HCT116 (cell line): ENCODE measurements around the gene MANSC4. TPM values are rescaled to one million over a fixed set of nuclear protein-coding genes. Genes with fewer than 3 reads are reported as not detected.
A peak's percentile ranks its signal among the peaks of the same experiment; 100 is the strongest.

ENCODE experiments used
- ATAC-seq: fragments of 200-7000 bp; cut with Tn5 transposase; 2 replicates; pipeline ENCODE4 v1.9.1; 2020; ENCODE audit warnings: mild to moderate bottlenecking, moderate library complexity
- BruUV-seq: library from RNA; stranded (reverse); fragments of 400-500 nt; replicated peaks from 2 replicates; lab custom pipeline; 2021; lab: Mats Ljungman, UMichigan
- CTCF ChIA-PET: fragments of 300-600 bp; sonication (Branson Sonifier 250); formaldehyde crosslinking; loops from one replicate; lab custom pipeline; 2021; ENCODE audit warnings: antibody characterized with exemption; lab: Charles Lee
- POLR2A ChIA-PET: fragments of 300-600, 350-600 bp; sonication (Branson Sonifier 250); formaldehyde crosslinking; loops from one replicate; lab custom pipeline; 2021; ENCODE audit warnings: antibody characterized with exemption; lab: Charles Lee
- RAD21 ChIA-PET, 2 experiments: fragments of 300-600 bp; sonication (Branson Sonifier 250); formaldehyde crosslinking; loops; one replicate each; lab custom pipeline; 2023; ENCODE audit warnings: low total read pairs in 2 of 2; ENCODE audit not compliant: uncharacterized antibody in 2 of 2, unreplicated experiment in 2 of 2, low non-redundant PET in 1 of 2; lab: Charles Lee
- DNase-seq: peaks from one replicate; pipeline ENCODE4 v3.0.0-alpha.2; 2010; ENCODE audit warnings: low read depth, low spot score
- H2AFZ ChIP-seq: fragments of 200-600 bp; shearing (Covaris generic), sonication (generic); 2 replicates; pipeline ENCODE4 v1.6.1; 2017; ENCODE audit warnings: low read depth, mixed run types, mixed read lengths, antibody characterized with exemption, low read length; ENCODE audit not compliant: poor library complexity, severe bottlenecking
- H3K27ac ChIP-seq: 2 replicates; pipeline ENCODE4 v1.5.1; 2012; ENCODE audit warnings: low read depth, low read length
- H3K27me3 ChIP-seq: fragments of 200-600 bp; sonication (generic); 2 replicates; pipeline ENCODE4 v1.6.1; 2016; ENCODE audit warnings: mixed run types, low read length, mixed read lengths; ENCODE audit not compliant: insufficient read depth
- H3K36me3 ChIP-seq, 2 experiments: fragments of 200-500 bp in 1 of 2; fragments of 200-600 bp in 1 of 2; sonication (Bioruptor generic) in 1 of 2; sonication (generic) in 1 of 2; 2 replicates each; pipeline versions ENCODE4 v1.5.1 to v1.6.1; 2014 to 2016; ENCODE audit warnings: low read length in 2 of 2, inconsistent platforms in 1 of 2, mixed read lengths in 1 of 2, mixed run types in 1 of 2; ENCODE audit not compliant: insufficient read depth in 2 of 2, control insufficient read depth in 1 of 2
- H3K4me1 ChIP-seq, 2 experiments: fragments of 200-600 bp in 1 of 2; sonication (generic) in 1 of 2; 2 replicates each; pipeline versions ENCODE4 v1.5.1 to v1.6.1; 2012 to 2017; ENCODE audit warnings: low read length in 2 of 2, inconsistent platforms in 1 of 2, mild to moderate bottlenecking in 1 of 2, mixed read lengths in 1 of 2, mixed run types in 1 of 2, moderate library complexity in 1 of 2; ENCODE audit not compliant: insufficient read depth in 2 of 2, control insufficient read depth in 1 of 2
- H3K4me2 ChIP-seq: fragments of 200-600 bp; sonication (generic); 2 replicates; pipeline ENCODE4 v1.6.1; 2017; ENCODE audit warnings: mixed run types, low read length, mixed read lengths
- H3K4me3 ChIP-seq, 2 experiments: fragments of 200-600 bp in 1 of 2; sonication (generic) in 1 of 2; replicated peaks in 1 of 2; 2 replicates each; pipeline ENCODE4 v1.5.1; 2011 to 2016; ENCODE audit warnings: low read length in 2 of 2, control low read depth in 1 of 2, low read depth in 1 of 2, mild to moderate bottlenecking in 1 of 2, mixed read lengths in 1 of 2, mixed run types in 1 of 2
- H3K79me2 ChIP-seq: fragments of 200-600 bp; sonication (generic); 2 replicates; pipeline ENCODE4 v1.6.1; 2017; ENCODE audit warnings: mild to moderate bottlenecking, mixed run types, low read length, moderate library complexity, mixed read lengths; ENCODE audit not compliant: insufficient read depth
- H3K9ac ChIP-seq: fragments of 200-600 bp; sonication (generic); 2 replicates; pipeline ENCODE4 v1.6.1; 2016; ENCODE audit warnings: low read length, mixed read lengths
- H3K9me2 ChIP-seq: fragments of 200-600 bp; sonication (generic), shearing (Covaris generic); 2 replicates; pipeline ENCODE4 v1.6.1; 2017; ENCODE audit warnings: mixed run types, mild to moderate bottlenecking, moderate library complexity; ENCODE audit not compliant: insufficient read depth
- H3K9me3 ChIP-seq, 2 experiments: fragments of 200-500 bp in 1 of 2; fragments of 200-600 bp in 1 of 2; sonication (Bioruptor generic) in 1 of 2; sonication (generic) in 1 of 2; 2 replicates each; pipeline ENCODE4 v1.6.1; 2014 to 2017; ENCODE audit warnings: low read length in 2 of 2, mixed read lengths in 2 of 2, inconsistent platforms in 1 of 2, low read depth in 1 of 2, mild to moderate bottlenecking in 1 of 2, mixed run types in 1 of 2, moderate library complexity in 1 of 2; ENCODE audit not compliant: control insufficient read depth in 1 of 2, insufficient read depth in 1 of 2
- H4K20me1 ChIP-seq: fragments of 200-600 bp; sonication (generic), shearing (Covaris generic); 2 replicates; pipeline ENCODE4 v1.6.1; 2017; ENCODE audit warnings: mixed run types, mild to moderate bottlenecking, moderate library complexity; ENCODE audit not compliant: insufficient read depth
- CBX3 ChIP-seq: IDR thresholded peaks from 2 replicates; pipeline ENCODE4 v1.6.1; 2012; ENCODE audit warnings: low read depth
- ELF1 ChIP-seq: IDR thresholded peaks from 2 replicates; pipeline ENCODE4 v1.6.1; 2012; ENCODE audit warnings: low read depth, borderline replicate concordance
- EZH2 ChIP-seq: fragments of 200-600 bp; sonication (generic); IDR thresholded peaks from 2 replicates; pipeline ENCODE4 v1.6.1; 2017; ENCODE audit warnings: antibody characterized with exemption, mixed run types
- EZH2phosphoT487 ChIP-seq: fragments of 200-600 bp; IDR thresholded peaks from 2 replicates; pipeline ENCODE4 v1.6.1; 2018; ENCODE audit warnings: antibody characterized with exemption, borderline replicate concordance
- FOSL1 ChIP-seq: IDR thresholded peaks from 2 replicates; pipeline ENCODE4 v1.6.1; 2012; ENCODE audit warnings: low read depth
- JUND ChIP-seq: IDR thresholded peaks from 2 replicates; pipeline ENCODE4 v1.6.1; 2012
- POLR2A ChIP-seq: IDR thresholded peaks from 2 replicates; pipeline ENCODE4 v1.7.0; 2011; ENCODE audit warnings: borderline replicate concordance; ENCODE audit not compliant: insufficient read depth, insufficient read length; ENCODE audit errors: extremely low read depth
- POLR2AphosphoS5 ChIP-seq: IDR thresholded peaks from 2 replicates; pipeline ENCODE4 v1.6.1; 2011; ENCODE audit warnings: mild to moderate bottlenecking, low read depth, low read length, moderate library complexity
- SP1 ChIP-seq: IDR thresholded peaks from 2 replicates; pipeline ENCODE4 v1.6.1; 2012; ENCODE audit warnings: low read depth
- SRF ChIP-seq: IDR thresholded peaks from 2 replicates; pipeline ENCODE4 v1.6.1; 2012; ENCODE audit warnings: low read depth
- TCF7L2 ChIP-seq: IDR thresholded peaks from 2 replicates; pipeline ENCODE4 v1.7.0; 2011; ENCODE audit warnings: borderline replicate concordance, inconsistent platforms; ENCODE audit not compliant: insufficient read depth, insufficient read length; ENCODE audit errors: extremely low read depth
- intact Hi-C: fragments of 100-400 bp; cut with micrococcal nuclease; formaldehyde crosslinking; loops from 2 replicates; pipeline ENCODE4 v1.10.0; 2022
- total RNA-seq: library from RNA; stranded (reverse); gene quantifications from one replicate; pipeline ENCODE4 v1.2.1, GENCODE V29; 2021; ENCODE audit not compliant: unreplicated experiment
- TF ChIP-seq, protein P1 (sequence below): IDR thresholded peaks from 2 replicates; pipeline ENCODE4 v1.6.1; 2012; ENCODE audit warnings: low read depth
- TF ChIP-seq, protein P2 (sequence below): IDR thresholded peaks from 2 replicates; pipeline ENCODE4 v1.6.1; 2011; ENCODE audit warnings: mild to moderate bottlenecking, low read length, moderate library complexity; ENCODE audit not compliant: insufficient replicate concordance; ENCODE audit errors: extremely low read depth
- TF ChIP-seq, protein P3 (sequence below), 3 experiments: fragments of 200-600 bp in 1 of 3; sonication (generic) in 1 of 3; IDR thresholded peaks in 2 of 3; conservative IDR thresholded peaks in 1 of 3; 2 replicates each; pipeline ENCODE4 v1.5.1; 2012 to 2017; ENCODE audit warnings: low read depth in 2 of 3, low read length in 2 of 3, antibody characterized with exemption in 1 of 3, borderline replicate concordance in 1 of 3, control low read depth in 1 of 3, mild to moderate bottlenecking in 1 of 3, mixed read lengths in 1 of 3, mixed run types in 1 of 3, moderate library complexity in 1 of 3; ENCODE audit not compliant: insufficient read depth in 1 of 3

MANSC4 gene
- total RNA-seq, 1 experiment from 2014 or later: not detected

DNA sequence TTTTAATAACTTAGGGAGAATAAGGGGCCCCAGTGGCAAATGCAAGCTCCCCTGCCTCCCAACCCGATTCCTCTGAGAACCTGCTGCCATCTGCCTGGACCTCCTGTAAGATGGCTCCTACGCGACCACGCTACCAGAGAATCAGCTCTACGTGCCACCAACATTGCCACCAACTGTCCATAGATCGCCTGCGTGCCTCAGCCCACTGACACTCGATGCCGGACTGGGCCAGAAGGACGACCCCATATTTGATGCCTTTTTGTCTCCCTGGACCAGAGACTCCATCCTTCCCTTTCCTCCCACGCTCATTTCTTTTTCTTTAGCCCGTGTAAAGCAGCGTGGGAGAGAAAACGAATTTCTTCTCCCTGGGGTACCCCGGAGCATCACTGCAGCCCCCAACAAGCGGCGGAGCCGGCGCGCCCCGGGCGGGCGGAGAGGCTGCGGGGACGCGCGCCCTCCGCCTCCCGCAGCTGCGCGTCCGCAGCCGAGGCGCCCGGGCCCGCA is 568 bp downstream of the MANSC4 start (continued):
- TF ChIP-seq, protein P1, sequence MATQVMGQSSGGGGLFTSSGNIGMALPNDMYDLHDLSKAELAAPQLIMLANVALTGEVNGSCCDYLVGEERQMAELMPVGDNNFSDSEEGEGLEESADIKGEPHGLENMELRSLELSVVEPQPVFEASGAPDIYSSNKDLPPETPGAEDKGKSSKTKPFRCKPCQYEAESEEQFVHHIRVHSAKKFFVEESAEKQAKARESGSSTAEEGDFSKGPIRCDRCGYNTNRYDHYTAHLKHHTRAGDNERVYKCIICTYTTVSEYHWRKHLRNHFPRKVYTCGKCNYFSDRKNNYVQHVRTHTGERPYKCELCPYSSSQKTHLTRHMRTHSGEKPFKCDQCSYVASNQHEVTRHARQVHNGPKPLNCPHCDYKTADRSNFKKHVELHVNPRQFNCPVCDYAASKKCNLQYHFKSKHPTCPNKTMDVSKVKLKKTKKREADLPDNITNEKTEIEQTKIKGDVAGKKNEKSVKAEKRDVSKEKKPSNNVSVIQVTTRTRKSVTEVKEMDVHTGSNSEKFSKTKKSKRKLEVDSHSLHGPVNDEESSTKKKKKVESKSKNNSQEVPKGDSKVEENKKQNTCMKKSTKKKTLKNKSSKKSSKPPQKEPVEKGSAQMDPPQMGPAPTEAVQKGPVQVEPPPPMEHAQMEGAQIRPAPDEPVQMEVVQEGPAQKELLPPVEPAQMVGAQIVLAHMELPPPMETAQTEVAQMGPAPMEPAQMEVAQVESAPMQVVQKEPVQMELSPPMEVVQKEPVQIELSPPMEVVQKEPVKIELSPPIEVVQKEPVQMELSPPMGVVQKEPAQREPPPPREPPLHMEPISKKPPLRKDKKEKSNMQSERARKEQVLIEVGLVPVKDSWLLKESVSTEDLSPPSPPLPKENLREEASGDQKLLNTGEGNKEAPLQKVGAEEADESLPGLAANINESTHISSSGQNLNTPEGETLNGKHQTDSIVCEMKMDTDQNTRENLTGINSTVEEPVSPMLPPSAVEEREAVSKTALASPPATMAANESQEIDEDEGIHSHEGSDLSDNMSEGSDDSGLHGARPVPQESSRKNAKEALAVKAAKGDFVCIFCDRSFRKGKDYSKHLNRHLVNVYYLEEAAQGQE: no peak
- TF ChIP-seq TCF7L2 (no peak), SRF (no peak), POLR2A (no peak)

DNA sequence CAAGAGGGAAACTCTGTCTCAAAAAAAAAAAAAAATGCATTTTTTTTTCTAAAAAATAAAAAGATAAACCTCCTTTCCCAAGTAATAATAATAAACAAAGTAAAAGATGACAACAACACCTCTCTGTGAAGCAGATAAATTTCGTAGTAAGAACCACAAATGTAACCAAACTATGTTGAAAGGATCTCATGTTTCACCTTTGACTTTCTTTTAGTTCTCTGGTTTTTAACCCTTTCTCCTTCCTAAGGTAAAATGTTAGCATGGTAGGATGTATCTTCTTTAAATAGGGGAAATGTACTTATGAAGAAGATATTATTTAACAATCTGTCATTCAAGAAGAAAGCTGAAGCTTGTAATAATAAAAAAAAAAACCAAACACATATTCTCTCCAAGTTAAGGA is 1.8 kb downstream of the MANSC4 start:
- DNase-seq (no peak), ATAC-seq (no peak)
- Histone ChIP-seq H2AFZ (peak overlapping the region; percentile 35), H3K27me3 (no peaks in the 10 kb centered on the region), H3K9ac (no peak overlapping the region), H3K9me3 (no peaks in the 10 kb centered on the region), H4K20me1 (no peaks in the 10 kb centered on the region), H3K79me2 (peaks cover 28% of the 10 kb centered on the region), H3K4me2 (no peak overlapping the region), H3K4me3 (no peak overlapping the region), H3K36me3 (no peaks in the 10 kb centered on the region; a peak in 1 of 4 replicates), H3K4me1 (peaks cover 10 to 30% of the 10 kb centered on the region in 2 experiments; a peak in 3 of 4 replicates), H3K27ac (no peak overlapping the region), H3K9me2 (no peaks in the 10 kb centered on the region)
- POLR2A ChIA-PET: no interaction called here
- intact Hi-C loops: no loop called here
- RAD21 ChIA-PET: no interaction called here
- no TSS peak for BruUV-seq
- CTCF ChIA-PET: no interaction called here
- no peak for TF ChIP-seq FOSL1
- TF ChIP-seq, protein P2, sequence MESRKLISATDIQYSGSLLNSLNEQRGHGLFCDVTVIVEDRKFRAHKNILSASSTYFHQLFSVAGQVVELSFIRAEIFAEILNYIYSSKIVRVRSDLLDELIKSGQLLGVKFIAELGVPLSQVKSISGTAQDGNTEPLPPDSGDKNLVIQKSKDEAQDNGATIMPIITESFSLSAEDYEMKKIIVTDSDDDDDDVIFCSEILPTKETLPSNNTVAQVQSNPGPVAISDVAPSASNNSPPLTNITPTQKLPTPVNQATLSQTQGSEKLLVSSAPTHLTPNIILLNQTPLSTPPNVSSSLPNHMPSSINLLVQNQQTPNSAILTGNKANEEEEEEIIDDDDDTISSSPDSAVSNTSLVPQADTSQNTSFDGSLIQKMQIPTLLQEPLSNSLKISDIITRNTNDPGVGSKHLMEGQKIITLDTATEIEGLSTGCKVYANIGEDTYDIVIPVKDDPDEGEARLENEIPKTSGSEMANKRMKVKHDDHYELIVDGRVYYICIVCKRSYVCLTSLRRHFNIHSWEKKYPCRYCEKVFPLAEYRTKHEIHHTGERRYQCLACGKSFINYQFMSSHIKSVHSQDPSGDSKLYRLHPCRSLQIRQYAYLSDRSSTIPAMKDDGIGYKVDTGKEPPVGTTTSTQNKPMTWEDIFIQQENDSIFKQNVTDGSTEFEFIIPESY: no peak
- TF ChIP-seq POLR2A: no peak
- TF ChIP-seq EZH2: no peak
- no peak for TF ChIP-seq EZH2phosphoT487
- no peak for TF ChIP-seq ELF1
- TF ChIP-seq, protein P3, sequence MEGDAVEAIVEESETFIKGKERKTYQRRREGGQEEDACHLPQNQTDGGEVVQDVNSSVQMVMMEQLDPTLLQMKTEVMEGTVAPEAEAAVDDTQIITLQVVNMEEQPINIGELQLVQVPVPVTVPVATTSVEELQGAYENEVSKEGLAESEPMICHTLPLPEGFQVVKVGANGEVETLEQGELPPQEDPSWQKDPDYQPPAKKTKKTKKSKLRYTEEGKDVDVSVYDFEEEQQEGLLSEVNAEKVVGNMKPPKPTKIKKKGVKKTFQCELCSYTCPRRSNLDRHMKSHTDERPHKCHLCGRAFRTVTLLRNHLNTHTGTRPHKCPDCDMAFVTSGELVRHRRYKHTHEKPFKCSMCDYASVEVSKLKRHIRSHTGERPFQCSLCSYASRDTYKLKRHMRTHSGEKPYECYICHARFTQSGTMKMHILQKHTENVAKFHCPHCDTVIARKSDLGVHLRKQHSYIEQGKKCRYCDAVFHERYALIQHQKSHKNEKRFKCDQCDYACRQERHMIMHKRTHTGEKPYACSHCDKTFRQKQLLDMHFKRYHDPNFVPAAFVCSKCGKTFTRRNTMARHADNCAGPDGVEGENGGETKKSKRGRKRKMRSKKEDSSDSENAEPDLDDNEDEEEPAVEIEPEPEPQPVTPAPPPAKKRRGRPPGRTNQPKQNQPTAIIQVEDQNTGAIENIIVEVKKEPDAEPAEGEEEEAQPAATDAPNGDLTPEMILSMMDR (IDR thresholded peaks at IDR 0.05 in 2 of 3, conservative IDR thresholded peaks at IDR 0.05 in 1 of 3; ENCODE audit: borderline replicate concordance in 1 of 3, insufficient read depth in 1 of 3, low read depth in 2 of 3, low read length in 2 of 3): no peak
- no peak for TF ChIP-seq CBX3
- TF ChIP-seq, protein P1: no peak
- no peak for TF ChIP-seq POLR2AphosphoS5
- no peak for TF ChIP-seq SP1
- TF ChIP-seq JUND: no peak
